NCI-H460 (cell line): ENCODE data around the gene NUMB. TPM values are rescaled to one million over a fixed set of nuclear protein-coding genes. Genes with fewer than 3 reads are reported as not detected.
"Not testable (repeated sequence)": the region's sequence is repeated elsewhere in the genome, so short reads cannot be mapped to it uniquely, and the experiment has no call there.

ENCODE experiments used
- DNase-seq: peaks from one replicate; pipeline ENCODE4 v3.0.0-alpha.2; 2016; ENCODE audit warnings: low read depth; ENCODE audit errors: extremely low read depth
- total RNA-seq: library from RNA; depleted of rRNA; stranded (reverse); fragments of >200 nt; shearing (Covaris generic); gene quantifications from 2 replicates; pipeline ENCODE4 v1.2.3, GENCODE V29; 2014

Gene NUMB
- total RNA-seq, 1 experiment from 2014 or later, result 34.4 TPM

GRCh38 chr14:73368616-73369015, 89.7 kb downstream of the NUMB start:
- DNase-seq, result no peak

DNA sequence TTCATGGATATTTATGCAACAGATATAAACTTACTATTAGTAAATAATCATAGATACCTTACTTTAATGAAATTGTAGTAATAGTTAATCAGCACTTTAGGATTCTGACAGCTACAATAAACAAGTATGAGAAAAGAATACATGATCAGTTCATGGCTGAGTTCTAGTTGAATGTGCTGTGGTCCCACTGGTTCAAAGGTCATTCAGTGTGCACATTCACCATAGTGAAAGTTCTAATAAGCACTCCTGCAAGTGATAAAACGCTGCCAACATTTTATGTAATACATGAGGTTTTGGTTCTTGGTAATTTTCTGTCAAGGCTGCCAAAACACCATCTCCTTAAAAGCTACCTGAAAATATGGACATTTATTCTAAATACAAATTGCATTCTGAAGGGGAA, 92.6 kb downstream of the NUMB start:
- DNase-seq, result no peak

DNA sequence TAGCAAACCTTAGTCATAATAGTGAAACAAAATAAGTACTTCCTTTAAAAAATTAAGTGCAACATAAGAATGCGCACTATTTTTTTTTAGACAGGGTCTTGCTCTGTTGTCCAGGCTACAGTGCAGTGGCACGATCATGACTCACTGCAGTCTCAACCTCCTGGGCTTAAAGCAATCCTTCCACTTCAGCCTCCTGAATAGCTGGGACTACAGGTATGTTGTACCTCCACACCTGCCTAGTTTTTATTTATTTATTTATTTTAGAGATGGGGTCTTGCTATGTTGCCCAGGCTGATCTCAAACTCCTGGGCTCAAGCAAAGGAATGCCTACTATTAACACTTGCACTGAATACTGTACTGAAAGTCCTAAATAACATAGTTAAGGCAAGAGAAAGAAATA, 93.8 kb downstream of the NUMB start:
- no peak for DNase-seq

DNA sequence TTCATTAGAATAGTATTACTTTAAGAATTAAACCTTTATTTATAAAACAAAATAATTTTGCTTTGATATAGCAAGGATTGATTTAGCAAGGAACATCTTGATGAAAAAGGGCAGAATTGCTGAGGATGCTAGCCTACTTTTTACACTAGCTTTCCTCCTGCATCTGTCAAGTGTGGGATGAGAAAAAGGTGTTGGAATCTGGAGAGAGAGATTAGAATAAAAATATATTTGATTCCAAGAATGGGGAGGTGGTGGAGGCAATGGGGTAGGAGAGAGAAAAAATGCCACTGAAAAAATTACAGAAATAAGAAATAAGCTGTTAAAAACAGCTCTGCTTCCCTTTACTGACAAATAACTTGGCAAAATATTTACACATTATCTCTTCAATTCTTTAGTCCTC, 98.9 kb downstream of the NUMB start:
- DNase-seq, result no peak

DNA sequence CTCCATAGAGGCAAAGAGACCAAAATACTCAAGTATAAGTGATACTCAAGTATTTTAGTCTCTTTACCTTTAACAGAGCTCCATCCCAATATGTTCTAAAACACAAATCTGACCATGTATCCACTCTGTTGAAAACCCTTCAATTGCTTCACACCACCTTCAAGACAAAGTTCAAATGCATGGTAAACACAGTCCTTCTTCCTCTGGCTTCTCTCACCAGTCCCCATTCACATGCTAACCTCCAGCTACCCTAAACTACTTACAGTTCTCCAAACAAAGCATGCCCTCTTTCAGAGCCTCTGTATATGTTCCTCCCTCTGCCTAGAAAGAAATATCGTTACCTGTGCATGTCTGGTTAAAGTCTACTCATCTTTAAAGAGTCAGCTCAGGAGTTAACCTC, 100.2 kb downstream of the NUMB start:
- no peak for DNase-seq

- not testable (repeated sequence) for DNase-seq
Measured at GRCh38 chr14:73349091-73349490, 109.3 kb downstream of the NUMB start.

DNA sequence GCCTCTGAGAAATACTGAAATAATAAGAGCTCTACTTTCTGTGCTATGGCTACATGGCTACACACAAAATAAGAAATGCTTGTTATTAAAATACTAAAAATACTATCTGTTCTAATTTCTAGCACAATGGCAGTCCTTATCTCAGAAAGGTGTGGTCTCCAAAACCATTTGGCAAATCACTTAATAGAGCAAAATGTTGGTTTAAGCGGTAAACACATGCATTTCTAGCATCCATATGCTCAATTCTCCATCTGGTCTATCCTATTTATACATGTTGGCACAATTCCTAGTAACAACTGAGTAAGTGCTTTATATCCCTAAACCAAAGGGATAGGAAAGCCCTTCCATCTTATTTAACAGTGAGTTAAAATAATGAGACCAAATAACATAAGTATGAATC, 114.0 kb downstream of the NUMB start:
- DNase-seq, result no peak

- DNase-seq, result no peak
Measured at GRCh38 chr14:73342670-73343069, 115.7 kb downstream of the NUMB start.

GRCh38 chr14:73339846-73340595, 118.3 kb downstream of the NUMB start:
- DNase-seq, result no peak

DNA sequence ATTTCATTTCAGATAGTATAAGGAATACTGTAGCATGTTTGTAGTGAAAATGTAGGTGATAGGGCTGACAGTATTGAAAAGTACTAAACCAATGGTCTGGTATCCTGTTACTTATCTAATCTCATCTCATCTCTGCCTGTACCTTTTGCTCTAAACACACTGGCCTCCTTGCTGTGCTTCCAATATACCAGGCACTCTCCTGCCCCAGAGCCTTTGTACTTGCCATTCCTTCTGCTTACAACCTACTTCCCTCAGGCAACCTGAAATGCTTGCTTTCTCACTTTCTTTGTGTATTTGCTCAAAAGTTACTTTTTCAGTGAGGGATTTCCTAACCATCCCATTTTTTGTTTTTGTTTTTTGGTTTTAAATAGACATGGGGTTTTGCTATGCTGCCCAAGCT, 119.1 kb downstream of the NUMB start:
- no peak for DNase-seq

DNA sequence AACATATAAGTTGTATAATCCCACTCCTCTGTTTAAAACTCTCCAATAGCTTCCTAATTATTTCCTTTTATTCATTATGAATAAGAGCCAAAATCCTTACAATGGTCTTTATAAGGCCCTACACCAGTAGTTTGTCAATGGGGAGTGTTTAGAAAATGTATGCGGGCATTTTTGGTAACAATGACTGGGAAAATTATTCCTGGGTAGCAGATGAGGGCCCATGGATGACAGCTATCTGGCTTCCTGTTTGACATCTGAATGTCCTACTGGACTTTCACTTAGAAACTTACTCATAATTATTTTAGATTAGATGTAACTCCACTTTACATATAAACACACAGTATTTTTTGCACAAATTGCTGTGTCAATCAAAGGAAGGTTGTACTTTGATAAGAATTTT, 119.8 kb downstream of the NUMB start:
- DNase-seq, result no peak

- DNase-seq, result no peak
Measured at GRCh38 chr14:73333031-73333430, 125.3 kb downstream of the NUMB start.

- DNase-seq, result no peak
Measured at GRCh38 chr14:73325630-73326299, 132.6 kb downstream of the NUMB start.

- DNase-seq, result no peak
Measured at GRCh38 chr14:73325063-73325462, 133.3 kb downstream of the NUMB start.

GRCh38 chr14:73324533-73324932, 133.8 kb downstream of the NUMB start:
- DNase-seq, result no peak

DNA sequence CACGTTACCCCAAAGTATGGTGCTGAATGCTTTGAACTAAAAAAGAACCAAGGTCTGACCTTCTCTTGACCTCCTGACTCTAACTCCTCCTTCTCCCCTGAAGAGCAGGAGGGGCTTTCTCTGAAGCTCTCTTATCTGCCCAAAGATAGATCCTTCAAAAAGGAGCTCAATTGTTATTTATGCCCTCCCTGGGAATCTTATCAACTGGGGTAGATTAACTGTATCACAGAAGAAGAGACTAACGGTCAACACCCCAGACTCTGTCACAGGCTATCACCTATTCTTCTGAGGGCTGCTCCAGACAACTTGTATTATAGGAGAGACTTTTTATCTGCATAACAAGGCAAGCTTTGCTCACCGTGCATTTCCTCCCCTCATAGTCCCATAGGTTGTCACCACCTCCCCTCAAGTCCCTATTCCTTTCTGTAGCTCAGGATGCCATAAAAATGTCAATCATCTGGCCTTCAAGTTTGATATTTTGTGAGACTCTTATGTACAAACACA, 134.4 kb downstream of the NUMB start:
- DNase-seq, result no peak

GRCh38 chr14:73313151-73313550, 145.2 kb downstream of the NUMB start:
- DNase-seq, result no peak

DNA sequence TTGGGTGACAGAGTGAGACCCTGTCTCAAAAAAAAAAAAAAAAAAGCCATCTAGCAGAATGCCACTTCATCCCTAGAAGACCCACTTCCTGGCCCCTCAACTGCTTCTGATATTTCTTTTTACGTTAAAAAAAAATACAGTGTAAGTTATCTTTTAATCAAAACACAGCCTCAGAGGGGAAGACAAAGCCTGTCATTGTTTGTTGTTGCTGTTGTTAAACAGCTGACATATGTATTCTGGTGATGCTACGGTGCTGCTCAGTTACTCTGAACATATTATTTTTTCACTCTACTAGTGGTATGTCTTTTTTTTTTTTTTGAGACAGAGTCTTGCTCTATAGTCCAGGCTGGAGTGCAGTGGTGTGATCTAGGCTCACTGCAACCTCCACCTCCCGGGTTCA, 145.7 kb downstream of the NUMB start:
- DNase-seq, result no peak

- DNase-seq, result no peak
Measured at GRCh38 chr14:73311708-73312030, 146.7 kb downstream of the NUMB start.

DNA sequence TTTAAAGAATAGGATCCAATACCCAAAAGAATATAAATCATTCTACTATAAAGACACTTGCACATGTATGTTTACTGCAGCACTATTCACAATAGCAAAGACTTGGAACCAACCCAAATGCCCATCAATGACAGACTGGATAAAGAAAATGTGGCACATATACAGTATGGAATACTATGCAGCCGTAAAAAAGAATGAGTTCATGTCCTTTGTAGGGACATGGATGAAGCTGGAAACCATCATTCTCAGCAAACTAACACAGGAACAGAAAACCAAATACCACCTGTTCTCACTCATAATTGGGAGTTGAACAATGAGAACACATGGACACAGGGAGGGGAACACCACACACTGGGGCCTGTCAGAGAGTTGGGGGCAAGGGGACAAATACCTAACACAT, 149.1 kb downstream of the NUMB start:
- not testable (repeated sequence) for DNase-seq

DNA sequence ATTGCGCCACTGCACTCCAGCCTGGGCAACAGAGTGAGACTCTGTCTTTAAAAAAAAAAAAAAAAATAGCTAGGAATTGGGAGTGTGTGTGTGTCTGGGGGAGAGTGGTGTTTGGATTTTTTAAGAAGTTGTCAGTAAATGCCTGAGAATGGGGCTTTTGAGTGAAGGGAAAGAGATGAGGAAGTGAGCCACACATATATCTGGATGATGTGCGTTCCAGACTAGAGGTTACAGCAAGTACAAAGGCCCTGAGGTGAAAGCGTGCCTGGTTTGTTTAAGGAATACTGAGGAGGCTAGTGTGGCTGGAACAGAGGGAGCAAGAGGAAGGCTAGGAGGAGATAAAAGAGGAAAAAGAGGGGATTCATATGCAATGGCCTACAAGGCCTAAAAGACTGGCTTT, 151.1 kb downstream of the NUMB start:
- DNase-seq, result no peak

DNA sequence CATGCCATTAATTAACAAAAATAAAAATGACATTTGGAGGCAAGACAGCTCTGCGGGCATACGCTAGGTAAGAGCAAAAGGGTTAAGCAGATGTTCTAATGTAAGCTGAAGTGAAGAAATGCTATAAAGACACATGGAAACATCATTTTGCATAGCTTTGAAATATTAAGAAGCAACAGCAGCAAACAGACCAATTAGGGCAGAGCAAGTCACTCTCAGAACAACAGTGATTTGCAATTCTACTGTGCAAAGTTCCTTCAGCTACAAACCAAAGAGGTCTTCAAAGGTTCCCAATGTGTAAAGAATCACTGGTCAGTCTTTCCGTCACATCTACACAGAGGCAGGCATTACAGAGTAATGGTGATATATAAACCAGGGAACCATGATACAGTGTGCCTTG, 152.8 kb downstream of the NUMB start:
- no peak for DNase-seq
